Karpas-422 (cell line): ENCODE data around the gene KLHL35. TPM values are rescaled to one million over a fixed set of nuclear protein-coding genes. Genes with fewer than 3 reads are reported as not detected.

ENCODE experiments used
- DNase-seq: peaks from one replicate; pipeline ENCODE4 v3.0.0-alpha.2; 2015
- H2AFZ ChIP-seq: fragments of 200-600 bp; sonication (generic); 2 replicates; pipeline ENCODE4 v1.6.1; 2014; ENCODE audit warnings: antibody characterized with exemption, low read length, mixed read lengths
- H3K27ac ChIP-seq: fragments of 200-600 bp; sonication (generic); 2 replicates; pipeline ENCODE4 v1.5.1; 2014; ENCODE audit warnings: mild to moderate bottlenecking, low read length, moderate library complexity
- H3K27me3 ChIP-seq: fragments of 200-600 bp; sonication (generic); 2 replicates; pipeline ENCODE4 v1.6.1; 2014; ENCODE audit warnings: low read length, mixed read lengths
- H3K36me3 ChIP-seq: fragments of 200-600 bp; sonication (generic); 2 replicates; pipeline ENCODE4 v1.6.1; 2014; ENCODE audit warnings: low read length, mixed read lengths; ENCODE audit not compliant: insufficient read depth
- H3K4me1 ChIP-seq: fragments of 200-600 bp; sonication (generic); 2 replicates; pipeline ENCODE4 v1.6.1; 2014; ENCODE audit warnings: mild to moderate bottlenecking, low read length, mixed read lengths
- H3K4me2 ChIP-seq: fragments of 200-600 bp; sonication (generic); 2 replicates; pipeline ENCODE4 v1.6.1; 2014; ENCODE audit warnings: low read length, low read depth, mild to moderate bottlenecking; ENCODE audit not compliant: poor library complexity, severe bottlenecking
- H3K4me3 ChIP-seq: fragments of 200-600 bp; sonication (generic); 2 replicates; pipeline ENCODE4 v1.5.1; 2014; ENCODE audit warnings: mild to moderate bottlenecking, antibody characterized with exemption, low read length, mixed read lengths
- H3K79me2 ChIP-seq: fragments of 200-600 bp; sonication (generic); 2 replicates; pipeline ENCODE4 v1.6.1; 2014; ENCODE audit warnings: mild to moderate bottlenecking, low read length, mixed read lengths
- H3K9ac ChIP-seq: fragments of 200-600 bp; sonication (generic); 2 replicates; pipeline ENCODE4 v1.6.0; 2014; ENCODE audit warnings: low read length
- H3K9me2 ChIP-seq: fragments of 200-600 bp; sonication (generic), shearing (Covaris generic); replicated peaks from 2 replicates; pipeline ENCODE4 v1.6.0; 2014; ENCODE audit warnings: mild to moderate bottlenecking, low read length, moderate library complexity; ENCODE audit not compliant: insufficient read depth
- H3K9me3 ChIP-seq: fragments of 300-700, 200-600 bp; sonication (generic); 2 replicates; pipeline ENCODE4 v1.6.1; 2014; ENCODE audit warnings: low read length, mixed read lengths
- H4K20me1 ChIP-seq: fragments of 200-600 bp; sonication (generic); 2 replicates; pipeline ENCODE4 v1.6.1; 2014; ENCODE audit warnings: mild to moderate bottlenecking, antibody characterized with exemption, low read length, low read depth; ENCODE audit not compliant: insufficient read depth
- total RNA-seq: library from RNA; depleted of rRNA; stranded (reverse); fragments of >200 nt; shearing (Covaris generic); gene quantifications from 2 replicates; pipeline ENCODE4 v1.2.3, GENCODE V29; 2014; ENCODE audit warnings: low replicate concordance

KLHL35 gene
- total RNA-seq, 1 experiment from 2014 or later: 1.3 TPM

DNA sequence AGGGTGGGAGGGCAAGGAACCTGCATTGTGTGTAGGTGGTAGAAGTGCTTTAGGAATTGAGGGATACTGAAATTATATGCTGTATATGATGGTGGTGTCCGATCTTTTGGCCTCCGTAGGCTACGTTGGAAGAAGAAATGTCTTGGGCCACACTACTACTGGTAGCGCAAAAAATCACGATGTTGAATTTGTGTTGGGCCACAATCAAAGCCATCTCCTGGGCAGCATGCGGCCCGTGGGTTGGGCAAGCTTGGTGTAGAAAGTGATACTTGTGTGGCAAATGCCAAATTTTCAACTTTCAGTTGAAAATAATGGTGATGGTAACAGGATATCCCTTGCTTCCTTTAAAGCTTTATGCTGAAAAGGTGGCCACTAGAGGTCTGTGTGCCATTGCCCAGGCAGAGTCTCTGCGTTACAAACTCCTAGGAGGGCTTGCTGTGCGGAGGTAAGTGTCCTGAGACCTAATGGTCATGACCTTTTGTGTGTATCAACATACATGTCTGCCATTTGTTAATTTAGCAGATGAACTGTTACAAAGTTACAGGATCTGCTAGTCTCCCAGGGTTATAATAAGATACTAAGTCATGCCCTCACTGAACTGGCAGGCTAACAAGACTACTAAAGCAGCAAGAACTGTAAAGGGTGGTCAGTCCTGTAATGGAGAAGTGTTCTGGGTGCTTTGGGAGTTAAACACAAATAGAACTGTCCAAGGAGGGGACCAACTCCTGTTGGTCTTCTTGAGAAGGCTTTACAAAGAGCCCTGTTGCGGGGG, 30.8 kb downstream of the KLHL35 start:
- Histone ChIP-seq H4K20me1 (peaks cover 66% of the 10 kb centered on the region), H3K4me1 (peaks cover 34% of the 10 kb centered on the region), H3K36me3 (peaks cover 70% of the 10 kb centered on the region), H3K79me2 (peaks cover 55% of the 10 kb centered on the region), H3K27ac (no peak overlapping the region), H3K9ac (no peak overlapping the region), H3K4me2 (peak overlapping the region; percentile 86), H3K9me3 (no peaks in the 10 kb centered on the region), H3K9me2 (no peaks in the 10 kb centered on the region), H3K4me3 (no peak overlapping the region; the same call in 1 of the 2 replicates), H3K27me3 (no peaks in the 10 kb centered on the region), H2AFZ (no peak overlapping the region)
- DNase-seq: no peak

DNA sequence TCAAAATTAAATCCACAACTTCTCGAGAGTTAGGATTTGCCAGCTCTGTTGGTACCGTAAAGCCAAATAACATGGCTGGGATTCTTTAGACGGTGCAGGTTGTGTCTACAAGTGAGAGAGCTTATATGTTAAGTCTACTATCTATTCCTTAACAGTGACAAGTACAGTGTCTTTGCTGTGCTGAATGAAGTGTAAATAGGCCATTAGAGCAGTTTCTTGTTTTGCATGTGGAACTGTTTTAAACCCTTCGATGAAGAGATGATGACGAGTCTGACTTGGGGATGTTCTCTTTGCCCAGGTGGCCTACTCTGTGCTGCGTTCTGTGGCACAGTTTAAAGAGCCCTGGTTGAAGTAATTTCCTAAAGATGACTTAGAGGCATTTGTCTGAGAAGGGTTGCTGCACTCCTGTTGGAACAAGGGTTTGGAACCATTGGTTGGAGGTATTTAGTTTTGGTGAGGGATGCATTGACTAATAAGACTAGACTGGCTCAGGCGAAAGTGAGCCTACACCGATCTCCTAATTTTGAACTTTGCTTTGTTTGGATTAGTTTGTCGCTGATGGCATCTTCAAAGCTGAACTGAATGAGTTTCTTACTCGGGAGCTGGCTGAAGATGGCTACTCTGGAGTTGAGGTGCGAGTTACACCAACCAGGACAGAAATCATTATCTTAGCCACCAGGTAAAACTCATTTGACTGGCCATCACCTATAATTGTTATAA, 32.7 kb downstream of the KLHL35 start:
- no peak overlapping the region for H2AFZ ChIP-seq
- H3K27ac ChIP-seq: peak overlapping the region; percentile 86
- no peaks in the 10 kb centered on the region for H3K9me3 ChIP-seq
- H3K4me3 ChIP-seq: peak overlapping the region; percentile 86
- peak; percentile 69 for DNase-seq
- peaks cover 37% of the 10 kb centered on the region for H3K4me1 ChIP-seq
- peaks cover 50% of the 10 kb centered on the region for H3K79me2 ChIP-seq
- H3K27me3 ChIP-seq: no peaks in the 10 kb centered on the region
- H3K36me3 ChIP-seq: peaks cover 54% of the 10 kb centered on the region
- H4K20me1 ChIP-seq: peaks cover 51% of the 10 kb centered on the region
- peak overlapping the region; percentile 86 for H3K4me2 ChIP-seq
- peak overlapping the region; percentile 98 for H3K9ac ChIP-seq
- no peaks in the 10 kb centered on the region for H3K9me2 ChIP-seq

DNA sequence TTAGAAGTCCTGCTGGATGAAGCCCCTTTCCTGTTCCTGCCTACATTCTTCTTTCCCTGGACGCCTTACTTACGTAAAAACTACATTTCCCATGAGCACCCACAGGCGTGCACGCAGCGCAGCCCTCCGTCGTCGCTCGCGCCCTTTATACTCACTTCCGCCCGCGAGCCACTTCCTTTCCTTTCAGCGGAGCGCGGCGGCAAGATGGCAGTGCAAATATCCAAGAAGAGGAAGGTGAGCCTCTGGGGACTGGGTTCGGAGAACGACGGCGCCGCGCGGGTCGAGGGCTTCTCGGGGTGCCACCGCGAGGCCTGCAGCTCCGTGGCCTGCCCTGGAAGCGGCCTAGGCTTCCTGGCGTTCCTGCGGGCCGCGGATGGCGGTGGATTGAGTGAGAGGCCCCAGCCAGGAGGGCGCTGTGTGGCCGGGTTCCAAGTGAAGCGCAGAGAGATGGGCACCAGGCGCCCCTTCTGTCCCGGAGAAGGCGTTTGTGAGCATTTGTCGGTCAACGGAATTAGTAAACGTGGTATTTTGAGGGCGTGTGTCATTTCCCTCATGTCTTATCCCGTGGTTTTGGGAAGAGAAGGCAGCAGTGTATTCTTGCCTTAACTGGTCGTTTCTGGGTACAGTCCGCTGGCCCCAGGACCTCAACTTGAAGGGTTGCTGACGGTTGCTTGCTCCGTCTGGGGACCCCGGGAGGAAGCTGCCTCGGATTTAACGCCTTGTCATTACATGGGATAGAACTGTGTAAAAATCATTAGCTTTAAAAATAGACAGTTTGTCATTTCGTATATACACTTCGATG, 33.5 kb downstream of the KLHL35 start, which contains the start of gene RPS3:
RPS3 (plus strand) TSS at position 175 of the 802 bp plus-strand sequence; CDS start at position 205, 30 bp downstream.
- H2AFZ ChIP-seq: peak within 1 kb of the TSS; percentile 64; the same call in 1 of the 2 replicates

DNA sequence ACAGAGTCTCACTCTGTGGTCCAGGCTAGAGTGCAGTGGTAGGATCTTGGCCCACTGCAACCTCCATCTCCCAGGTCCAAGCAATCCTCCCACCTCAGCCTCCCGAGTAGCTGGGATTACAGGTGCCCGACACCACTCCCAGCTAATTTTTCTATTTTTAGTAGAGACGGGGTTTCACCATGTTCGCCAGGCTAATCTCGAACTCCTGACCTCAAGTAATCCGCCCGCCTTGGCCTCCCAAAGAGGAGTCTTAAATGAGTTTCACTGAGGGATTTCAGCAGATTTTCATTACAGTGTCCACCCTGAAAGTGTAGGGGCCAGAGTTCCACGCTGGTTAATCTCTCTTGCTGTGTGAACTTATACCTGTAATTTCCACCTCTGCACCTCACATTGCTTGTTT, 34.1 kb downstream of the KLHL35 start:
- Histone ChIP-seq H3K79me2 (peaks cover 46% of the 10 kb centered on the region), H3K4me3 (peak overlapping the region; percentile 86; the same call in 1 of the 2 replicates), H3K36me3 (peaks cover 42% of the 10 kb centered on the region), H3K4me2 (peak overlapping the region; percentile 9), H3K9me3 (no peaks in the 10 kb centered on the region), H3K4me1 (peaks cover 38% of the 10 kb centered on the region), H4K20me1 (peaks cover 44% of the 10 kb centered on the region), H3K9me2 (no peaks in the 10 kb centered on the region), H2AFZ (peak overlapping the region; percentile 64; the same call in 1 of the 2 replicates), H3K27me3 (no peaks in the 10 kb centered on the region), H3K27ac (no peak overlapping the region), H3K9ac (no peak overlapping the region)
- no peak for DNase-seq

More for the DNA sequence above, 33.5 kb downstream of the KLHL35 start, which contains the start of gene RPS3:
- peaks cover 46% of the 10 kb centered on the region for H4K20me1 ChIP-seq
- peaks cover 48% of the 10 kb centered on the region for H3K36me3 ChIP-seq
- peak within 1 kb of the TSS; percentile 86 for H3K4me2 ChIP-seq
- peak within 1 kb of the TSS; percentile 86 for H3K4me3 ChIP-seq
- no peaks in the 10 kb centered on the region for H3K9me3 ChIP-seq
- peak within 1 kb of the TSS; percentile 86 for H3K27ac ChIP-seq
- peak; percentile 97 for DNase-seq
- peak within 1 kb of the TSS; percentile 98 for H3K9ac ChIP-seq
- no peaks in the 10 kb centered on the region for H3K9me2 ChIP-seq
- peaks cover 50% of the 10 kb centered on the region for H3K79me2 ChIP-seq
- peaks cover 39% of the 10 kb centered on the region for H3K4me1 ChIP-seq
- no peaks in the 10 kb centered on the region for H3K27me3 ChIP-seq

DNA sequence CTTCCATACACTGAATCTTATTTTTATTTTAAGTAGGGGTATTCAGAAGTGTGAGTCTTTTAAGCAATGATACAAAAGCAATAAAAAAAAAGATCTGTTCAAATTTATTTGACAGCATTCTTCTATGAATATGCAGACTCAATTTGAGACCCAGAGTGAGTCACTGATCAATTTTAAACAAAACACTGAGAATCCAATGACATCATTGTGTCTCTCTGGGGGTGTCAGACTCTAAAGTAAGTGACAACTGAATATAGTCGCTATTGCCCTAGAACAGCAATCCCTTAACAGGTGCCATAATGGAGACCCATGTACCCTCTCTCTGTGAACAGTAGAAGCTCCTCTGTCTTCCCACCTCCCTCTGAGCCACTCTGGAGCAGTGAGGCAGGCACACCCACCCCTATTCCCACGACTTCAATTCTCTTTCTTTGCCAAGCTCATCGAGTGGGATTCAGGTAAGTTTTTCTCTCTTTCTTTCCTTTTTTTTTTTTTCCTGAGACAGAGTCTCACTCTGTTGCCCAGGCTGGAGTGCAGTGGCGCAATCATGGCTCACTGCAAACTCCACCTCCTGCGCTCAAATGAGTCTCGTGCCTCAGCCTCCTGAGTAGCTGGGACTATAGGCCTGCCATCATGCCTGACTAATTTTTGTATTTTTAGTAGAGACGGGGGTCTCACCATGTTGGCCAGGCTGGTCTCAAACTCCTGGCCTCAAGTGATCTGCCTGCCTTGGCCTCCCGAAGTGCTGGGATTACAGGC, 38.7 kb downstream of the KLHL35 start:
- Histone ChIP-seq H2AFZ (no peak overlapping the region), H4K20me1 (no peaks in the 10 kb centered on the region), H3K4me1 (peaks cover 8% of the 10 kb centered on the region), H3K4me3 (no peak overlapping the region), H3K79me2 (no peaks in the 10 kb centered on the region), H3K27ac (no peak overlapping the region), H3K9ac (no peak overlapping the region), H3K9me2 (no peaks in the 10 kb centered on the region), H3K36me3 (no peaks in the 10 kb centered on the region), H3K9me3 (no peaks in the 10 kb centered on the region), H3K27me3 (no peaks in the 10 kb centered on the region), H3K4me2 (no peak overlapping the region)
- DNase-seq: no peak

DNA sequence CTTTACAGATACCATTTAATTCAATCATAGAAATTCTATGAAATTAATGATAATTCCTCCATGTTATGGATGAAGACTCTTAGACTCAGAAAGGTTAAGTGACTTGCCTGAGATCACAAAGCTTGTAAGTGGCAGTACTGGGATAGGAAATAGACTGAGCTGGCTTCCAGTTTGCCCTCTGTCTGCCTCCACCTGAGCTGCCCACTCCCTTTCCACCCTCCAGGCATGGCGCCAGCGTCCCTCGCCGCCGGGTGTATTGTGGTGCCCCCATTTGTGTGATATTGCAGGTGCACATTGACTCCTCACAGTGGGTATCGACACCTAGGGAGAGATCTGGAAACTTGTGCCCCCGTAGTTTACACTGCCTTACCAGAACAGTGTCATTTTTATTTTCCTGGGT, 43.1 kb downstream of the KLHL35 start:
- Histone ChIP-seq H3K4me3 (no peak overlapping the region), H3K9me3 (no peaks in the 10 kb centered on the region), H3K4me1 (peaks cover 2% of the 10 kb centered on the region; the same call in 1 of the 2 replicates), H3K27ac (no peak overlapping the region), H3K4me2 (no peak overlapping the region), H3K36me3 (no peaks in the 10 kb centered on the region), H3K9ac (no peak overlapping the region), H2AFZ (no peak overlapping the region), H3K27me3 (no peaks in the 10 kb centered on the region), H3K79me2 (no peaks in the 10 kb centered on the region), H4K20me1 (no peaks in the 10 kb centered on the region), H3K9me2 (no peaks in the 10 kb centered on the region)
- no peak for DNase-seq

DNA sequence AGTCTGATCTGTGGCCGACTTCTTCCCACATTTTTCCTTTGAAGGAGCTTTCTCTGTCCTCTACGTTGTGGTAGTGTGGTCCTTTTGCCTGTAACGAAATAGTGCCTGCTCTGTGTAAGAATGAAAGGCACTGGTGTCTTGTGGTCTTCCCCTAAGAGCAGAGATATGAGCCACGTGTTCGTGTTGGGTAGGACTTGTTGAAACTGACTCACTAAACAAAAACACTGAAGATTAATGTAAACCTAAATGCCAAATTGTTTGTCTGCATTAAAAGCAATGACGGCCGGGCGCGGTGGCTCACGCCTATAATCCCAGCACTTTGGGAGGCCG, 43.8 kb downstream of the KLHL35 start:
- Histone ChIP-seq H3K36me3 (no peaks in the 10 kb centered on the region), H3K79me2 (no peaks in the 10 kb centered on the region), H4K20me1 (no peaks in the 10 kb centered on the region), H3K9me2 (no peaks in the 10 kb centered on the region), H3K4me2 (no peak overlapping the region), H3K9ac (no peak overlapping the region), H2AFZ (no peak overlapping the region), H3K27me3 (no peaks in the 10 kb centered on the region), H3K9me3 (no peaks in the 10 kb centered on the region), H3K4me1 (peaks cover 2% of the 10 kb centered on the region; the same call in 1 of the 2 replicates), H3K27ac (no peak overlapping the region), H3K4me3 (no peak overlapping the region)
- no peak for DNase-seq
